HepG2 (cell line): Measurements from ENCODE around the gene RASSF4. TPM values are rescaled to one million over a fixed set of nuclear protein-coding genes. Genes with fewer than 3 reads are reported as not detected.

Experiments used
- ATRX ChIP-seq: sonication (generic); formaldehyde crosslinking; IDR thresholded peaks from 2 replicates; pipeline ENCODE4 v1.4.0; 2020; ENCODE audit warnings: missing genetic modification reagents, borderline replicate concordance
- EHMT2 ChIP-seq: fragments of 200-600 bp; sonication (generic); IDR thresholded peaks from 2 replicates; pipeline ENCODE4 v1.7.0; 2017; ENCODE audit warnings: antibody characterized with exemption, low read depth, low read length, borderline replicate concordance
- FOXA3 ChIP-seq: IDR thresholded peaks from 2 replicates; pipeline ENCODE4 v1.6.1; 2016; ENCODE audit warnings: missing genetic modification reagents, missing compliant biosample characterization
- HNF4A ChIP-seq: sonication (generic); formaldehyde crosslinking; IDR thresholded peaks from 2 replicates; pipeline ENCODE4 v1.4.0; 2020; ENCODE audit warnings: missing genetic modification reagents
- HNF4G ChIP-seq, 2 experiments: sonication (generic) in 1 of 2; formaldehyde crosslinking in 1 of 2; IDR thresholded peaks; 2 replicates each; pipeline versions ENCODE4 v1.4.0 to v1.6.1; 2011 to 2020; ENCODE audit warnings: borderline replicate concordance in 2 of 2, low read depth in 2 of 2, mild to moderate bottlenecking in 2 of 2, low read length in 1 of 2, missing genetic modification reagents in 1 of 2, moderate library complexity in 1 of 2
- MIXL1 ChIP-seq: IDR thresholded peaks from 2 replicates; pipeline ENCODE4 v1.6.1; 2016
- PHF5A ChIP-seq: IDR thresholded peaks from one replicate; pipeline ENCODE4 v1.6.1; 2018; ENCODE audit warnings: low read depth, missing genetic modification reagents; ENCODE audit not compliant: unreplicated experiment
- SOX13 ChIP-seq, 3 experiments: fragments of 450-650 bp in 1 of 3; sonication (generic) in 1 of 3; formaldehyde crosslinking in 1 of 3; IDR thresholded peaks in 2 of 3; conservative IDR thresholded peaks in 1 of 3; 2 replicates each; pipeline versions ENCODE4 v1.5.0 to v1.6.1; 2016 to 2020; ENCODE audit warnings: antibody characterized with exemption in 1 of 3, mild to moderate bottlenecking in 1 of 3, missing compliant biosample characterization in 1 of 3, missing genetic modification reagents in 1 of 3, moderate library complexity in 1 of 3
- SOX6 ChIP-seq, 2 experiments: fragments of 450-650 bp in 1 of 2; sonication (generic) in 1 of 2; formaldehyde crosslinking in 1 of 2; IDR thresholded peaks; 2 replicates each; pipeline versions ENCODE4 v1.4.0 to v1.6.1; 2017 to 2020; ENCODE audit warnings: antibody characterized with exemption in 1 of 2, mild to moderate bottlenecking in 1 of 2, missing genetic modification reagents in 1 of 2
- SRY ChIP-seq: sonication (generic); formaldehyde crosslinking; IDR thresholded peaks from 2 replicates; pipeline ENCODE4 v1.8.0; 2022; ENCODE audit warnings: mild to moderate bottlenecking, missing genetic modification reagents
- TCF7L2 ChIP-seq: IDR thresholded peaks from 2 replicates; pipeline ENCODE4 v1.6.1; 2011; ENCODE audit warnings: mild to moderate bottlenecking, low read depth, low read length, moderate library complexity
- ZBTB3 ChIP-seq: sonication (generic); formaldehyde crosslinking; IDR thresholded peaks from 2 replicates; pipeline ENCODE4 v1.4.0; 2020; ENCODE audit warnings: low read depth, mild to moderate bottlenecking, moderate library complexity, missing genetic modification reagents, borderline replicate concordance
- ZNF17 ChIP-seq: sonication (generic); formaldehyde crosslinking; IDR thresholded peaks from 2 replicates; pipeline ENCODE4 v1.5.0; 2020; ENCODE audit warnings: mild to moderate bottlenecking, missing genetic modification reagents
- ZNF547 ChIP-seq: sonication (generic); formaldehyde crosslinking; IDR thresholded peaks from 2 replicates; pipeline ENCODE4 v1.5.1; 2020; ENCODE audit warnings: mild to moderate bottlenecking, missing genetic modification reagents
- ZNF576 ChIP-seq: sonication (generic); formaldehyde crosslinking; IDR thresholded peaks from 2 replicates; pipeline ENCODE4 v1.4.0; 2020; ENCODE audit warnings: mild to moderate bottlenecking, missing genetic modification reagents
- ZNF605 ChIP-seq: sonication (generic); formaldehyde crosslinking; IDR thresholded peaks from 2 replicates; pipeline ENCODE4 v1.8.0; 2022; ENCODE audit warnings: mild to moderate bottlenecking, missing genetic modification reagents
- ZNF772 ChIP-seq: sonication (generic); formaldehyde crosslinking; IDR thresholded peaks from 2 replicates; pipeline ENCODE4 v1.5.0; 2020; ENCODE audit warnings: mild to moderate bottlenecking, missing genetic modification reagents
- ZNF781 ChIP-seq: sonication (generic); formaldehyde crosslinking; IDR thresholded peaks from 2 replicates; pipeline ENCODE4 v1.5.1; 2020; ENCODE audit warnings: borderline replicate concordance, mild to moderate bottlenecking, missing genetic modification reagents; ENCODE audit errors: not compliant biosample characterization
- ZNF83 ChIP-seq: sonication (generic); formaldehyde crosslinking; IDR thresholded peaks from 2 replicates; pipeline ENCODE4 v1.4.0; 2020; ENCODE audit warnings: missing genetic modification reagents, mild to moderate bottlenecking, borderline replicate concordance
- polyA plus RNA-seq, 8 experiments: library from polyadenylated mRNA; depleted of rRNA in 3 of 8; stranded (reverse) in 7 of 8; unstranded in 1 of 8; fragments of >200 nt; fragmentation: Illumina TruSeq in 4 of 8; extraction: Trizol in 4 of 8; gene quantifications; 2 replicates each; pipeline versions ENCODE4 v1.2.1 to v1.2.3, GENCODE V29; 2011 to 2016; ENCODE audit warnings: low read depth in 4 of 8, missing spikeins in 1 of 8, mixed read lengths in 1 of 8; ENCODE audit not compliant: insufficient read depth in 1 of 8
- total RNA-seq, 5 experiments: library from RNA; depleted of rRNA; stranded (reverse); fragments of >200 nt; fragmentation: Illumina TruSeq; extraction: Trizol; gene quantifications; 2 replicates each; pipeline ENCODE4 v1.2.3, GENCODE V29; 2016; ENCODE audit warnings: low read depth in 1 of 5
- TF ChIP-seq, protein P1 (sequence below): sonication (generic); formaldehyde crosslinking; IDR thresholded peaks from 2 replicates; pipeline ENCODE4 v1.4.0; 2020; ENCODE audit warnings: missing genetic modification reagents, borderline replicate concordance
- TF ChIP-seq, protein P2 (sequence below): sonication (generic); formaldehyde crosslinking; IDR thresholded peaks from 2 replicates; pipeline ENCODE4 v1.5.0; 2020; ENCODE audit warnings: mild to moderate bottlenecking, missing genetic modification reagents

RASSF4 gene
- total and polyA plus RNA-seq, 2 of the 13 experiments (the other 11 are each of a cell fraction or from before 2014, with no cell fraction given) = 34.0 to 51.7 TPM

DNA sequence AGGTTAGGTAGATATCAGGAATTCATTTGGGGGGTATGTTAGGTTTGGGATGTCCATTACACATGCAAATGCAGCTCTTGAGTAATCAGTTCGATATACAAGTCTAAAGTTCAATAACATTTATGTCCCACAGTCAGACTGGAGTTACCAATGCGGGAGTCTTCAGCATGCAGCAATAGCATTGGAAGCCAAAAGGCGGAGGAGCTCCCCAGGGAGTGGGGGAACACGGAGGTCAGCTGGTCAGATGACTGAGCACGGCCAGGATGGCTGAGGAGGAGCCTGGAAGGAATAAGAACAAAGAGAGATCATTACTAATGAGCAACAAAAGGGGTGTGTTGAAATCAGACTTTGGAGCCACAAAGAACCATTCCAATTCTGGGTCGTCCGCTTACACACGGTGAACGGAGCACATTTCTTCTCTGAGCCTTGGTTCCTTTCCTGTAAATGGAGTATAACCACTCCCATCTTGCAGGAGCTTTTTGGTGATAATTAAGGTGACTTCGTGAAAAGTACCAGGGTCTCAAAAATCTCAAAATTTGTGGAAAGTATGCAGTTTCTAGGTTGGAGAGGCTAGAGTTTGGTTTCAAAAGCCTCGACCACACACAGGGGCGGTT is 40.6 kb downstream of the RASSF4 start (continued):
- TF ChIP-seq ZNF17 (no peak), EHMT2 (0 out of 2 replicates have a peak, but pooled peaks have one; percentile 55), PHF5A (CRISPR knock-in tag) (no peak), SOX6 (IDR thresholded peaks at IDR 0.05) (no peak), SOX6 (CRISPR knock-in tag; IDR thresholded peaks at IDR 0.05) (peak; percentile 46), TCF7L2 (no peak), ZBTB3 (CRISPR knock-in tag) (no peak), MIXL1 (CRISPR knock-in tag) (no peak), HNF4G (IDR thresholded peaks at IDR 0.05; ENCODE audit: borderline replicate concordance, low read depth, low read length) (0 out of 2 replicates have a peak, but pooled peaks have one; percentile 5), HNF4G (CRISPR knock-in tag; IDR thresholded peaks at IDR 0.05; ENCODE audit: borderline replicate concordance, low read depth) (no peak), SRY (no peak), ZNF547 (CRISPR knock-in tag) (no peak), ZNF781 (CRISPR knock-in tag) (no peak), ZNF605 (CRISPR knock-in tag) (no peak), FOXA3 (CRISPR knock-in tag) (no peak), HNF4A (CRISPR knock-in tag) (peak; percentile 52; the same call in 1 of the 2 replicates), ATRX (CRISPR knock-in tag) (no peak), SOX13 (IDR thresholded peaks at IDR 0.05) (no peak), SOX13 (CRISPR knock-in tag; conservative IDR thresholded peaks at IDR 0.05 in 1 of 2, IDR thresholded peaks at IDR 0.05 in 1 of 2) (peak in 1 of 2 experiments; percentile 73; a peak in 2 of 4 replicates), ZNF83 (CRISPR knock-in tag) (no peak), ZNF576 (CRISPR knock-in tag) (no peak), ZNF772 (CRISPR knock-in tag) (no peak)
- TF ChIP-seq, protein P1, sequence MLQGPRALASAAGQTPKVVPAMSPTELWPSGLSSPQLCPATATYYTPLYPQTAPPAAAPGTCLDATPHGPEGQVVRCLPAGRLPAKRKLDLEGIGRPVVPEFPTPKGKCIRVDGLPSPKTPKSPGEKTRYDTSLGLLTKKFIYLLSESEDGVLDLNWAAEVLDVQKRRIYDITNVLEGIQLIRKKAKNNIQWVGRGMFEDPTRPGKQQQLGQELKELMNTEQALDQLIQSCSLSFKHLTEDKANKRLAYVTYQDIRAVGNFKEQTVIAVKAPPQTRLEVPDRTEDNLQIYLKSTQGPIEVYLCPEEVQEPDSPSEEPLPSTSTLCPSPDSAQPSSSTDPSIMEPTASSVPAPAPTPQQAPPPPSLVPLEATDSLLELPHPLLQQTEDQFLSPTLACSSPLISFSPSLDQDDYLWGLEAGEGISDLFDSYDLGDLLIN = no peak
- TF ChIP-seq, protein P2, sequence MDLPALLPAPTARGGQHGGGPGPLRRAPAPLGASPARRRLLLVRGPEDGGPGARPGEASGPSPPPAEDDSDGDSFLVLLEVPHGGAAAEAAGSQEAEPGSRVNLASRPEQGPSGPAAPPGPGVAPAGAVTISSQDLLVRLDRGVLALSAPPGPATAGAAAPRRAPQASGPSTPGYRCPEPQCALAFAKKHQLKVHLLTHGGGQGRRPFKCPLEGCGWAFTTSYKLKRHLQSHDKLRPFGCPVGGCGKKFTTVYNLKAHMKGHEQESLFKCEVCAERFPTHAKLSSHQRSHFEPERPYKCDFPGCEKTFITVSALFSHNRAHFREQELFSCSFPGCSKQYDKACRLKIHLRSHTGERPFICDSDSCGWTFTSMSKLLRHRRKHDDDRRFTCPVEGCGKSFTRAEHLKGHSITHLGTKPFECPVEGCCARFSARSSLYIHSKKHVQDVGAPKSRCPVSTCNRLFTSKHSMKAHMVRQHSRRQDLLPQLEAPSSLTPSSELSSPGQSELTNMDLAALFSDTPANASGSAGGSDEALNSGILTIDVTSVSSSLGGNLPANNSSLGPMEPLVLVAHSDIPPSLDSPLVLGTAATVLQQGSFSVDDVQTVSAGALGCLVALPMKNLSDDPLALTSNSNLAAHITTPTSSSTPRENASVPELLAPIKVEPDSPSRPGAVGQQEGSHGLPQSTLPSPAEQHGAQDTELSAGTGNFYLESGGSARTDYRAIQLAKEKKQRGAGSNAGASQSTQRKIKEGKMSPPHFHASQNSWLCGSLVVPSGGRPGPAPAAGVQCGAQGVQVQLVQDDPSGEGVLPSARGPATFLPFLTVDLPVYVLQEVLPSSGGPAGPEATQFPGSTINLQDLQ (CRISPR knock-in tag) = no peak
